Mesenchymal stem cell (in vitro differentiated cells and primary cell): ENCODE results near the gene CDH12.

ENCODE experiments used
- DNase-seq: peaks from one replicate; pipeline ENCODE4 v3.0.0-alpha.2; 2013
- H2AFZ ChIP-seq: one replicate; pipeline ENCODE4 v1.6.1; 2013; ENCODE audit warnings: low read depth, mild to moderate bottlenecking, control low read depth, inconsistent platforms, low read length, moderate library complexity
- H2AK5ac ChIP-seq: 2 replicates; pipeline ENCODE4 v1.6.1; 2013; ENCODE audit warnings: low read length, moderate library complexity, mild to moderate bottlenecking, inconsistent platforms; ENCODE audit not compliant: severe bottlenecking
- H2BK120ac ChIP-seq: one replicate; pipeline ENCODE4 v1.6.1; 2013; ENCODE audit warnings: low read depth, mild to moderate bottlenecking, inconsistent platforms, low read length, moderate library complexity
- H2BK12ac ChIP-seq, 2 experiments: one replicate each; pipeline ENCODE4 v1.6.1; 2013; ENCODE audit warnings: inconsistent platforms in 2 of 2, low read length in 2 of 2, mild to moderate bottlenecking in 2 of 2, moderate library complexity in 2 of 2, control low read depth in 1 of 2
- H2BK15ac ChIP-seq: one replicate; pipeline ENCODE4 v1.6.1; 2013; ENCODE audit warnings: mild to moderate bottlenecking, low read depth, inconsistent platforms; ENCODE audit not compliant: poor library complexity, severe bottlenecking
- H2BK5ac ChIP-seq: 2 replicates; pipeline ENCODE4 v1.6.1; 2013; ENCODE audit warnings: low read depth, mild to moderate bottlenecking, low read length, control low read depth, inconsistent platforms; ENCODE audit not compliant: poor library complexity, severe bottlenecking
- H3K14ac ChIP-seq, 2 experiments: one replicate each; pipeline ENCODE4 v1.6.1; 2013; ENCODE audit warnings: inconsistent platforms in 2 of 2, low read length in 2 of 2, control low read depth in 1 of 2, mild to moderate bottlenecking in 1 of 2, moderate library complexity in 1 of 2
- H3K18ac ChIP-seq, 2 experiments: one replicate each; pipeline ENCODE4 v1.6.1; 2013; ENCODE audit warnings: inconsistent platforms in 2 of 2, low read length in 2 of 2, control low read depth in 1 of 2, low read depth in 1 of 2, mild to moderate bottlenecking in 1 of 2
- H3K23ac ChIP-seq, 2 experiments: one replicate each; pipeline ENCODE4 v1.6.1; 2013; ENCODE audit warnings: inconsistent platforms in 2 of 2, low read length in 2 of 2, mild to moderate bottlenecking in 2 of 2, moderate library complexity in 2 of 2, control low read depth in 1 of 2
- H3K27ac ChIP-seq: 2 replicates; pipeline ENCODE4 v1.5.1; 2013; ENCODE audit warnings: mild to moderate bottlenecking, moderate library complexity, low read length, control low read depth, inconsistent platforms; ENCODE audit not compliant: poor library complexity, severe bottlenecking
- H3K27me3 ChIP-seq, 2 experiments: 2 replicates each; pipeline versions ENCODE4 v1.6.1 to v1.7.0; 2013; ENCODE audit warnings: low read length in 2 of 2, mild to moderate bottlenecking in 2 of 2, moderate library complexity in 2 of 2, control low read depth in 1 of 2, inconsistent platforms in 1 of 2; ENCODE audit not compliant: control insufficient read depth in 1 of 2, insufficient read depth in 1 of 2
- H3K36me3 ChIP-seq, 2 experiments: 2 replicates each; pipeline versions ENCODE4 v1.6.1 to v1.7.0; 2013; ENCODE audit warnings: low read length in 2 of 2, control low read depth in 1 of 2, inconsistent platforms in 1 of 2, low read depth in 1 of 2, mild to moderate bottlenecking in 1 of 2; ENCODE audit not compliant: insufficient read depth in 2 of 2, control insufficient read depth in 1 of 2
- H3K4ac ChIP-seq, 2 experiments: one replicate each; pipeline ENCODE4 v1.6.1; 2013; ENCODE audit warnings: inconsistent platforms in 2 of 2, low read length in 2 of 2, mild to moderate bottlenecking in 2 of 2, moderate library complexity in 2 of 2, control low read depth in 1 of 2, low read depth in 1 of 2
- H3K4me1 ChIP-seq: 2 replicates; pipeline ENCODE4 v1.6.1; 2013; ENCODE audit warnings: low read depth, low read length, control low read depth; ENCODE audit not compliant: control insufficient read depth, insufficient read depth
- H3K4me2 ChIP-seq: 2 replicates; pipeline ENCODE4 v1.6.1; 2013; ENCODE audit warnings: low read length, mild to moderate bottlenecking, inconsistent platforms; ENCODE audit not compliant: poor library complexity, severe bottlenecking
- H3K4me3 ChIP-seq, 2 experiments: 2 replicates each; pipeline versions ENCODE4 v1.5.1 to v1.7.0; 2013; ENCODE audit warnings: low read length in 2 of 2, mild to moderate bottlenecking in 2 of 2, control low read depth in 1 of 2, low read depth in 1 of 2; ENCODE audit not compliant: insufficient read depth in 1 of 2
- H3K79me1 ChIP-seq: replicated peaks from 2 replicates; pipeline ENCODE4 v1.6.1; 2013; ENCODE audit warnings: mild to moderate bottlenecking, control low read depth, low read length, inconsistent platforms; ENCODE audit not compliant: poor library complexity, severe bottlenecking
- H3K9ac ChIP-seq: 2 replicates; pipeline ENCODE4 v1.7.0; 2013; ENCODE audit warnings: mild to moderate bottlenecking, low read length, moderate library complexity
- H3K9me3 ChIP-seq: 2 replicates; pipeline ENCODE4 v1.7.0; 2013; ENCODE audit warnings: mild to moderate bottlenecking, low read length; ENCODE audit not compliant: control insufficient read depth
- H4K8ac ChIP-seq: one replicate; pipeline ENCODE4 v1.6.1; 2013; ENCODE audit warnings: inconsistent platforms, mild to moderate bottlenecking, low read length, moderate library complexity
- H4K91ac ChIP-seq: one replicate; pipeline ENCODE4 v1.6.1; 2013; ENCODE audit warnings: mild to moderate bottlenecking, low read length, inconsistent platforms
- WGBS: methylation state at CpG from one replicate; pipeline ENCODE4 v1.1.7; 2013; ENCODE audit warnings: mixed read lengths; 5-methylcytosine and 5-hydroxymethylcytosine counted together

Gene CDH12

DNA sequence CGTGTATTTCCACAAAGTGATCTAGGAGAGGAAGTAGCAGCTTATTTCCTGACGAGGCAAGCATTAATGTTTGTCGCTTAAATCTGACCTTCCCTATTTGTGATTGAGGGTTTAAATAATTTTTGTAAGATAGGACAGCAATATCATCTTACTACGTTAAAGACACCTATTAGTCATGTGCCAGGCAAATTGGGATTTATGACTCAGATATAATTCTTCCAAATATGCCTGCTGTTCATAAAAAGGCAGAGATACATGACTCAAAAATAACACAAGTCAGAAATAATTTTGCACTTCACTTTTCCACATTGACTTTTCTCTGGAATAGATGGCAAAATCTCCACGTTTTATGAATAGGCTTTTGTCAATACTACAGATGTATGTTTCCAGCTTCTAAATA lies 43.0 kb upstream of the CDH12 start:
- no peak overlapping the region for H3K4me3 ChIP-seq
- H3K79me1 ChIP-seq: no peaks in the 10 kb centered on the region
- H3K36me3 ChIP-seq: no peaks in the 10 kb centered on the region
- no peak for DNase-seq
- H2BK12ac ChIP-seq: no peak overlapping the region
- WGBS: 89% methylated on average over 4 of the region's 5 CpGs
- no peaks in the 10 kb centered on the region for H3K9me3 ChIP-seq
- no peak overlapping the region for H2BK5ac ChIP-seq
- H4K8ac ChIP-seq: no peak overlapping the region
- H3K18ac ChIP-seq: no peak overlapping the region
- no peak overlapping the region for H4K91ac ChIP-seq
- H3K23ac ChIP-seq: no peak overlapping the region
- H2AFZ ChIP-seq: no peak overlapping the region
- H2AK5ac ChIP-seq: no peak overlapping the region
- no peak overlapping the region for H3K4me2 ChIP-seq
- H3K4me1 ChIP-seq: no peaks in the 10 kb centered on the region
- no peak overlapping the region for H2BK120ac ChIP-seq
- no peaks in the 10 kb centered on the region for H3K27me3 ChIP-seq
- no peak overlapping the region for H3K27ac ChIP-seq
- H3K14ac ChIP-seq: no peak overlapping the region
- no peak overlapping the region for H3K4ac ChIP-seq
- no peak overlapping the region for H3K9ac ChIP-seq
- no peak overlapping the region for H2BK15ac ChIP-seq

- no peak overlapping the region for H3K23ac ChIP-seq
Measured at GRCh38 chr5:22892441-22892840, 39.3 kb upstream of the CDH12 start.

GRCh38 chr5:22889720-22890119 lies 36.6 kb upstream of the CDH12 start:
- whole genome bisulfite sequencing: 100% methylated on average over 1 of the region's 2 CpGs
- peak; percentile 35 for DNase-seq
- Histone ChIP-seq H4K8ac (no peak overlapping the region), H2AFZ (no peak overlapping the region), H2BK15ac (no peak overlapping the region), H3K23ac (no peak overlapping the region), H3K4me1 (no peaks in the 10 kb centered on the region), H2BK5ac (no peak overlapping the region), H3K14ac (no peak overlapping the region), H3K4me2 (no peak overlapping the region), H3K9me3 (no peaks in the 10 kb centered on the region), H3K36me3 (no peaks in the 10 kb centered on the region), H3K4me3 (no peak overlapping the region), H4K91ac (no peak overlapping the region), H3K18ac (no peak overlapping the region), H2BK120ac (no peak overlapping the region), H2AK5ac (no peak overlapping the region), H3K79me1 (no peaks in the 10 kb centered on the region), H3K27me3 (no peaks in the 10 kb centered on the region), H2BK12ac (no peak overlapping the region), H3K9ac (no peak overlapping the region), H3K4ac (no peak overlapping the region), H3K27ac (no peak overlapping the region)

More at GRCh38 chr5:22892441-22892840, 39.3 kb upstream of the CDH12 start:
- Histone ChIP-seq H2BK5ac (no peak overlapping the region), H2BK15ac (no peak overlapping the region), H3K79me1 (no peaks in the 10 kb centered on the region), H3K4me3 (no peak overlapping the region), H2BK12ac (no peak overlapping the region), H3K14ac (no peak overlapping the region), H3K9ac (no peak overlapping the region), H2AFZ (no peak overlapping the region), H3K4me1 (no peaks in the 10 kb centered on the region), H3K18ac (no peak overlapping the region), H2AK5ac (no peak overlapping the region), H3K27ac (no peak overlapping the region), H2BK120ac (no peak overlapping the region), H4K91ac (no peak overlapping the region), H3K4ac (no peak overlapping the region), H3K27me3 (no peaks in the 10 kb centered on the region), H3K36me3 (no peaks in the 10 kb centered on the region), H4K8ac (no peak overlapping the region), H3K4me2 (no peak overlapping the region), H3K9me3 (no peaks in the 10 kb centered on the region)
- DNase-seq: no peak
- WGBS: 86% methylated on average over 2 of the region's 4 CpGs

GRCh38 chr5:22887566-22887965 lies 34.4 kb upstream of the CDH12 start:
- H2BK15ac ChIP-seq: no peak overlapping the region
- H2AFZ ChIP-seq: no peak overlapping the region
- no peak overlapping the region for H4K91ac ChIP-seq
- no peak overlapping the region for H3K14ac ChIP-seq
- H3K4ac ChIP-seq: no peak overlapping the region
- no peak overlapping the region for H3K4me3 ChIP-seq
- no peak overlapping the region for H3K9ac ChIP-seq
- no peak overlapping the region for H2BK120ac ChIP-seq
- H3K9me3 ChIP-seq: no peaks in the 10 kb centered on the region
- H3K79me1 ChIP-seq: no peaks in the 10 kb centered on the region
- H2BK12ac ChIP-seq: no peak overlapping the region
- no peak overlapping the region for H3K27ac ChIP-seq
- H2AK5ac ChIP-seq: no peak overlapping the region
- H3K27me3 ChIP-seq: no peaks in the 10 kb centered on the region
- H3K18ac ChIP-seq: no peak overlapping the region
- no peak overlapping the region for H4K8ac ChIP-seq
- H3K4me2 ChIP-seq: no peak overlapping the region
- 86% methylated on average over 2 of the region's 3 CpGs for WGBS
- no peak overlapping the region for H2BK5ac ChIP-seq
- DNase-seq: no peak
- no peak overlapping the region for H3K23ac ChIP-seq
- H3K4me1 ChIP-seq: no peaks in the 10 kb centered on the region
- H3K36me3 ChIP-seq: no peaks in the 10 kb centered on the region
